ENCODE results near the gene BHLHE23. TPM values are rescaled to one million over a fixed set of nuclear protein-coding genes. Genes with fewer than 3 reads are reported as not detected.

Gene BHLHE23
- total and polyA plus RNA-seq, 3 donors from 2014 or later, result 5.3 to 6.6 TPM; not detected in 1

- H3K27ac ChIP-seq, result no peak overlapping the region
- H3K36me3 ChIP-seq (ENCODE audit: low read depth, missing control alignments), result no peaks in the 10 kb centered on the region
- H3K4me3 ChIP-seq, result no peak overlapping the region
- no peak for TF ChIP-seq CTCF (IDR thresholded peaks at IDR 0.05)
- no peak for TF ChIP-seq POLR2A (IDR thresholded peaks at IDR 0.05)
- no peaks in the 10 kb centered on the region for H3K4me1 ChIP-seq
- no peak for DNase-seq
- no peaks in the 10 kb centered on the region for H3K27me3 ChIP-seq
- 78 to 84% methylated on average over 3 to 22 of the region's 22 CpGs for WGBS, 2 donors
- intact Hi-C loops (cut with DNase I; ENCODE audit: low total_unique reads), result no loop called here
- no peaks in the 10 kb centered on the region for H3K9me3 ChIP-seq
Observed at GRCh38 chr20:62990306-62990825, 16.4 kb downstream of the BHLHE23 start.

GRCh38 chr20:62989201-62989601, 17.6 kb downstream of the BHLHE23 start:
- DNase-seq, result no peak
- WGBS, 2 donors, result 56 to 64% methylated on average over 11 of the region's 11 CpGs
- no peaks in the 10 kb centered on the region for H3K36me3 ChIP-seq (ENCODE audit: low read depth, missing control alignments)
- no peaks in the 10 kb centered on the region for H3K4me1 ChIP-seq
- H3K27me3 ChIP-seq, result no peaks in the 10 kb centered on the region
- intact Hi-C loops (cut with DNase I; ENCODE audit: low total_unique reads), result no loop called here
- H3K4me3 ChIP-seq, result no peak overlapping the region
- no peak for TF ChIP-seq POLR2A (IDR thresholded peaks at IDR 0.05)
- no peak for TF ChIP-seq CTCF (IDR thresholded peaks at IDR 0.05)
- H3K9me3 ChIP-seq, result no peaks in the 10 kb centered on the region
- no peak overlapping the region for H3K27ac ChIP-seq

GRCh38 chr20:62987114-62987513, 19.6 kb downstream of the BHLHE23 start:
- intact Hi-C loops (cut with DNase I; ENCODE audit: low total_unique reads), result no loop called here
- H3K27me3 ChIP-seq, result no peaks in the 10 kb centered on the region
- no peaks in the 10 kb centered on the region for H3K9me3 ChIP-seq
- WGBS, 2 donors, result 65 to 71% methylated on average over 10 of the region's 10 CpGs
- no peak for DNase-seq
- H3K4me3 ChIP-seq, result no peak overlapping the region
- no peak overlapping the region for H3K27ac ChIP-seq
- no peaks in the 10 kb centered on the region for H3K4me1 ChIP-seq
- TF ChIP-seq POLR2A (IDR thresholded peaks at IDR 0.05) (no peak), CTCF (IDR thresholded peaks at IDR 0.05) (no peak)
- no peaks in the 10 kb centered on the region for H3K36me3 ChIP-seq (ENCODE audit: low read depth, missing control alignments)

- no peaks in the 10 kb centered on the region for H3K27me3 ChIP-seq
- DNase-seq, result no peak
- H3K36me3 ChIP-seq (ENCODE audit: low read depth, missing control alignments), result no peaks in the 10 kb centered on the region
- 63 to 81% methylated on average over 6 of the region's 6 CpGs for WGBS, 2 donors
- no peaks in the 10 kb centered on the region for H3K9me3 ChIP-seq
- H3K27ac ChIP-seq, result no peak overlapping the region
- TF ChIP-seq CTCF (IDR thresholded peaks at IDR 0.05) (no peak), POLR2A (IDR thresholded peaks at IDR 0.05) (no peak)
- no peaks in the 10 kb centered on the region for H3K4me1 ChIP-seq
- intact Hi-C loops (cut with DNase I; ENCODE audit: low total_unique reads), result no loop called here
- H3K4me3 ChIP-seq, result no peak overlapping the region
Observed at GRCh38 chr20:62986257-62986800, 20.4 kb downstream of the BHLHE23 start.

GRCh38 chr20:62985444-62985778, 21.4 kb downstream of the BHLHE23 start:
- WGBS, 2 donors, result 60 to 73% methylated on average over 2 to 14 of the region's 14 CpGs
- no peak overlapping the region for H3K4me3 ChIP-seq
- no peak for DNase-seq
- H3K27ac ChIP-seq, result no peak overlapping the region
- no peaks in the 10 kb centered on the region for H3K9me3 ChIP-seq
- TF ChIP-seq CTCF (IDR thresholded peaks at IDR 0.05) (no peak), POLR2A (IDR thresholded peaks at IDR 0.05) (no peak)
- peaks cover 2% of the 10 kb centered on the region for H3K4me1 ChIP-seq
- intact Hi-C loops (cut with DNase I; ENCODE audit: low total_unique reads), result no loop called here
- no peaks in the 10 kb centered on the region for H3K36me3 ChIP-seq (ENCODE audit: low read depth, missing control alignments)
- H3K27me3 ChIP-seq, result no peaks in the 10 kb centered on the region
